ENCODE results near the gene LHX6.

Gene LHX6

GRCh38 chr9:122183501-122183900 is 45.3 kb downstream of the LHX6 start:
- Histone ChIP-seq H3K4me2 (ENCODE audit: low read length) (no peak overlapping the region), H3K4me1 (ENCODE audit: low read length) (no peaks in the 10 kb centered on the region), H3K9ac (ENCODE audit: low read length) (no peak overlapping the region), H3K4me3 (ENCODE audit: low read length) (no peak overlapping the region), H3K27ac (ENCODE audit: low read length) (no peak overlapping the region), H4K20me1 (ENCODE audit: insufficient read depth, low read length) (no peaks in the 10 kb centered on the region), H3K27me3 (ENCODE audit: low read depth, low read length) (peaks cover 34% of the 10 kb centered on the region), H3K79me2 (ENCODE audit: low read length) (no peaks in the 10 kb centered on the region), H3K36me3 (replicated peaks; ENCODE audit: low read depth, low read length) (no peaks in the 10 kb centered on the region), H2AFZ (ENCODE audit: low read depth, low read length) (no peak overlapping the region), H3K9me3 (ENCODE audit: insufficient read depth, low read length) (no peaks in the 10 kb centered on the region)
- TF ChIP-seq EZH2phosphoT487 (IDR thresholded peaks at IDR 0.05; ENCODE audit: low read depth) (no peak), CTCF (IDR thresholded peaks at IDR 0.05; ENCODE audit: low read depth, low read length) (no peak)

GRCh38 chr9:122180633-122181032 is 48.1 kb downstream of the LHX6 start:
- H3K27me3 ChIP-seq (ENCODE audit: low read depth, low read length): peaks cover 39% of the 10 kb centered on the region
- no peak overlapping the region for H3K27ac ChIP-seq (ENCODE audit: low read length)
- H3K9me3 ChIP-seq (ENCODE audit: insufficient read depth, low read length): no peaks in the 10 kb centered on the region
- no peak overlapping the region for H2AFZ ChIP-seq (ENCODE audit: low read depth, low read length)
- H4K20me1 ChIP-seq (ENCODE audit: insufficient read depth, low read length): no peaks in the 10 kb centered on the region
- H3K4me1 ChIP-seq (ENCODE audit: low read length): no peaks in the 10 kb centered on the region
- no peak overlapping the region for H3K4me2 ChIP-seq (ENCODE audit: low read length)
- TF ChIP-seq CTCF (IDR thresholded peaks at IDR 0.05; ENCODE audit: low read depth, low read length) (no peak), EZH2phosphoT487 (IDR thresholded peaks at IDR 0.05; ENCODE audit: low read depth) (no peak)
- no peaks in the 10 kb centered on the region for H3K36me3 ChIP-seq (replicated peaks; ENCODE audit: low read depth, low read length)
- H3K4me3 ChIP-seq (ENCODE audit: low read length): no peak overlapping the region
- no peak overlapping the region for H3K9ac ChIP-seq (ENCODE audit: low read length)
- no peaks in the 10 kb centered on the region for H3K79me2 ChIP-seq (ENCODE audit: low read length)

GRCh38 chr9:122179690-122180074 is 49.1 kb downstream of the LHX6 start:
- Histone ChIP-seq H2AFZ (ENCODE audit: low read depth, low read length) (no peak overlapping the region), H4K20me1 (ENCODE audit: insufficient read depth, low read length) (no peaks in the 10 kb centered on the region), H3K79me2 (ENCODE audit: low read length) (no peaks in the 10 kb centered on the region), H3K9ac (ENCODE audit: low read length) (no peak overlapping the region), H3K36me3 (replicated peaks; ENCODE audit: low read depth, low read length) (no peaks in the 10 kb centered on the region), H3K4me2 (ENCODE audit: low read length) (no peak overlapping the region), H3K4me1 (ENCODE audit: low read length) (no peaks in the 10 kb centered on the region), H3K9me3 (ENCODE audit: insufficient read depth, low read length) (no peaks in the 10 kb centered on the region), H3K4me3 (ENCODE audit: low read length) (no peak overlapping the region), H3K27me3 (ENCODE audit: low read depth, low read length) (peaks cover 40% of the 10 kb centered on the region), H3K27ac (ENCODE audit: low read length) (no peak overlapping the region)
- TF ChIP-seq EZH2phosphoT487 (IDR thresholded peaks at IDR 0.05; ENCODE audit: low read depth) (no peak), CTCF (IDR thresholded peaks at IDR 0.05; ENCODE audit: low read depth, low read length) (no peak)

- no peaks in the 10 kb centered on the region for H3K4me1 ChIP-seq (ENCODE audit: low read length)
- no peak overlapping the region for H2AFZ ChIP-seq (ENCODE audit: low read depth, low read length)
- H3K4me3 ChIP-seq (ENCODE audit: low read length): no peak overlapping the region
- H3K27me3 ChIP-seq (ENCODE audit: low read depth, low read length): peaks cover 43% of the 10 kb centered on the region
- no peaks in the 10 kb centered on the region for H3K36me3 ChIP-seq (replicated peaks; ENCODE audit: low read depth, low read length)
- no peak overlapping the region for H3K27ac ChIP-seq (ENCODE audit: low read length)
- no peak overlapping the region for H3K4me2 ChIP-seq (ENCODE audit: low read length)
- no peak overlapping the region for H3K9ac ChIP-seq (ENCODE audit: low read length)
- no peaks in the 10 kb centered on the region for H3K79me2 ChIP-seq (ENCODE audit: low read length)
- TF ChIP-seq CTCF (IDR thresholded peaks at IDR 0.05; ENCODE audit: low read depth, low read length) (no peak), EZH2phosphoT487 (IDR thresholded peaks at IDR 0.05; ENCODE audit: low read depth) (no peak)
- no peaks in the 10 kb centered on the region for H4K20me1 ChIP-seq (ENCODE audit: insufficient read depth, low read length)
- H3K9me3 ChIP-seq (ENCODE audit: insufficient read depth, low read length): no peaks in the 10 kb centered on the region
Measured at GRCh38 chr9:122179054-122179689, 49.6 kb downstream of the LHX6 start.

All from OCI-LY3 (cell line).